Measurements from ENCODE around the gene DPCD.

DNA sequence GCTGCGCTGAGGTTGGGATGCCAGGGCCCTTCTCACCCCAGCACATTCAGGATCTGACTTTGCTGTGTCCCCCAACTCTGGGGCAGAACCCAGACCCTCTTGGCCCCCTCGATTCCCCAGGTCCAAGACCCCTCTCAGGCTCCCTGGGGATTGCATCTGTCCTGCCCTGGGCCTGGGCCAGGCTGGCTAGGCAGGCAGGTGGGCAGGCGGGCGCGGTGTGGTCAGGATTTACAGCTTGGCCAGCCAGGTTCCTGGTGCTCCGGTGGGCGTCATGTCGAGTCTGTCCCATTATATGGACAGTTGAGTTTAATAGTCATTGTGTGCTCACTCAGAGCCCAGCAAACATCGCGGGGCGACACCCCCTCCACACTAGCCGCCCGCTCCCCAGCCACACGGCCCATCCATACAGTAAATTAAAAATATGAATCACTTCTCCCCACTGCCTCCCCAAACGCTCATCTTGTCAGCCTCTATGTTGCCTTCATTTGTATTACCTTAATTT lies 23.6 kb upstream of the DPCD start:
- TF ChIP-seq, protein P1, sequence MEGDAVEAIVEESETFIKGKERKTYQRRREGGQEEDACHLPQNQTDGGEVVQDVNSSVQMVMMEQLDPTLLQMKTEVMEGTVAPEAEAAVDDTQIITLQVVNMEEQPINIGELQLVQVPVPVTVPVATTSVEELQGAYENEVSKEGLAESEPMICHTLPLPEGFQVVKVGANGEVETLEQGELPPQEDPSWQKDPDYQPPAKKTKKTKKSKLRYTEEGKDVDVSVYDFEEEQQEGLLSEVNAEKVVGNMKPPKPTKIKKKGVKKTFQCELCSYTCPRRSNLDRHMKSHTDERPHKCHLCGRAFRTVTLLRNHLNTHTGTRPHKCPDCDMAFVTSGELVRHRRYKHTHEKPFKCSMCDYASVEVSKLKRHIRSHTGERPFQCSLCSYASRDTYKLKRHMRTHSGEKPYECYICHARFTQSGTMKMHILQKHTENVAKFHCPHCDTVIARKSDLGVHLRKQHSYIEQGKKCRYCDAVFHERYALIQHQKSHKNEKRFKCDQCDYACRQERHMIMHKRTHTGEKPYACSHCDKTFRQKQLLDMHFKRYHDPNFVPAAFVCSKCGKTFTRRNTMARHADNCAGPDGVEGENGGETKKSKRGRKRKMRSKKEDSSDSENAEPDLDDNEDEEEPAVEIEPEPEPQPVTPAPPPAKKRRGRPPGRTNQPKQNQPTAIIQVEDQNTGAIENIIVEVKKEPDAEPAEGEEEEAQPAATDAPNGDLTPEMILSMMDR (IDR thresholded peaks at IDR 0.05), result no peak
- no peak for TF ChIP-seq POLR2A (IDR thresholded peaks at IDR 0.05)
